Esophagus muscularis mucosa (tissue), 4 donors: Measurements from ENCODE around the gene SLC22A3. TPM values are rescaled to one million over a fixed set of nuclear protein-coding genes. Genes with fewer than 3 reads are reported as not detected.
A peak's percentile ranks its signal among the peaks of the same experiment; 100 is the strongest.

Source experiments
- DNase-seq: peaks from one replicate; pipeline ENCODE4 v3.0.0-alpha.2; 2017; ENCODE audit errors: extremely low spot score
- H3K27ac ChIP-seq, 4 donors: fragments of 200-600 bp; sonication (generic); replicated peaks in 1 of 4; 1 replicate in 3 of 4; 2 replicates in 1 of 4; pipeline ENCODE4 v1.5.1; 2016 to 2019; ENCODE audit warnings: mild to moderate bottlenecking in 1 of 4
- H3K27me3 ChIP-seq, 4 donors: fragments of 200-600 bp; sonication (generic); one replicate each; pipeline versions ENCODE4 v1.5.1 to v1.6.0; 2016 to 2019
- H3K36me3 ChIP-seq, 4 donors: fragments of 200-600 bp; sonication (generic); one replicate each; pipeline ENCODE4 v1.5.1; 2016 to 2019
- H3K4me1 ChIP-seq, 4 donors: fragments of 200-600 bp; sonication (generic); one replicate each; pipeline ENCODE4 v1.5.1; 2016 to 2019
- H3K4me3 ChIP-seq, 4 donors: fragments of 200-600 bp; sonication (generic); 1 replicate in 2 of 4; 2 replicates in 2 of 4; pipeline ENCODE4 v1.5.1; 2016 to 2019; ENCODE audit warnings: mild to moderate bottlenecking in 4 of 4, moderate library complexity in 1 of 4
- H3K9me3 ChIP-seq, 4 donors: fragments of 200-600 bp; sonication (generic); 1 replicate in 3 of 4; 2 replicates in 1 of 4; pipeline ENCODE4 v1.5.1; 2016 to 2019
- EP300 ChIP-seq: sonication (generic); formaldehyde crosslinking; IDR thresholded peaks from one replicate; pipeline ENCODE4 v1.6.1; 2017; ENCODE audit warnings: antibody characterized with exemption
- POLR2A ChIP-seq: fragments of 450-650 bp; IDR thresholded peaks from one replicate; pipeline ENCODE4 v1.6.1; 2017; ENCODE audit warnings: antibody characterized with exemption, moderate library complexity, mild to moderate bottlenecking, low read depth
- POLR2AphosphoS5 ChIP-seq, 2 donors: sonication (generic); formaldehyde crosslinking; IDR thresholded peaks; one replicate each; pipeline ENCODE4 v1.6.1; 2017; ENCODE audit warnings: antibody characterized with exemption in 2 of 2
- WGBS: methylation state at CpG from one replicate; pipeline ENCODE4 v1.1.5; 2018; 5-methylcytosine and 5-hydroxymethylcytosine counted together
- intact Hi-C: fragments of 100-400 bp; cut with DNase I; formaldehyde crosslinking; loops from one replicate; pipeline ENCODE4 v1.15.1; 2023
- total RNA-seq, 4 donors: library from RNA; depleted of rRNA; stranded (reverse); fragments of >200 nt; gene quantifications; one replicate each; pipeline versions ENCODE4 v1.1.0 to v1.2.1, GENCODE V29; 2016
- TF ChIP-seq, protein P1 (sequence below), 3 experiments: fragments of 200-600 bp in 2 of 3; fragments of 450-650 bp in 1 of 3; sonication (generic) in 2 of 3; IDR thresholded peaks; one replicate each; pipeline ENCODE4 v1.5.1; 2017 to 2019; ENCODE audit warnings: antibody characterized with exemption in 3 of 3, mild to moderate bottlenecking in 2 of 3, moderate library complexity in 1 of 3

Gene SLC22A3
- total RNA-seq, 4 donors from 2014 or later = 16.8 to 20.4 (median 18.9) TPM

GRCh38 chr6:160420969-160421556, 72.9 kb downstream of the SLC22A3 start:
- Histone ChIP-seq H3K27ac (peak overlapping the region; percentile 76 to 83 (median 82)), H3K9me3 (no peaks in the 10 kb centered on the region), H3K4me3 (peak overlapping the region in 2 of 4 donors; percentile 15 to 16), H3K4me1 (peaks cover 0 to 36% (median 32%) of the 10 kb centered on the region in 4 donors), H3K36me3 (no peaks in the 10 kb centered on the region), H3K27me3 (no peaks in the 10 kb centered on the region)
- intact Hi-C loops = no loop called here
- WGBS = 50% methylated on average over 7 of the region's 7 CpGs
- DNase-seq = peak; percentile 88
- TF ChIP-seq, protein P1, sequence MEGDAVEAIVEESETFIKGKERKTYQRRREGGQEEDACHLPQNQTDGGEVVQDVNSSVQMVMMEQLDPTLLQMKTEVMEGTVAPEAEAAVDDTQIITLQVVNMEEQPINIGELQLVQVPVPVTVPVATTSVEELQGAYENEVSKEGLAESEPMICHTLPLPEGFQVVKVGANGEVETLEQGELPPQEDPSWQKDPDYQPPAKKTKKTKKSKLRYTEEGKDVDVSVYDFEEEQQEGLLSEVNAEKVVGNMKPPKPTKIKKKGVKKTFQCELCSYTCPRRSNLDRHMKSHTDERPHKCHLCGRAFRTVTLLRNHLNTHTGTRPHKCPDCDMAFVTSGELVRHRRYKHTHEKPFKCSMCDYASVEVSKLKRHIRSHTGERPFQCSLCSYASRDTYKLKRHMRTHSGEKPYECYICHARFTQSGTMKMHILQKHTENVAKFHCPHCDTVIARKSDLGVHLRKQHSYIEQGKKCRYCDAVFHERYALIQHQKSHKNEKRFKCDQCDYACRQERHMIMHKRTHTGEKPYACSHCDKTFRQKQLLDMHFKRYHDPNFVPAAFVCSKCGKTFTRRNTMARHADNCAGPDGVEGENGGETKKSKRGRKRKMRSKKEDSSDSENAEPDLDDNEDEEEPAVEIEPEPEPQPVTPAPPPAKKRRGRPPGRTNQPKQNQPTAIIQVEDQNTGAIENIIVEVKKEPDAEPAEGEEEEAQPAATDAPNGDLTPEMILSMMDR (IDR thresholded peaks at IDR 0.05) = no peak
- TF ChIP-seq POLR2AphosphoS5 (IDR thresholded peaks at IDR 0.05) = peak in 1 of 2 donors; percentile 41

DNA sequence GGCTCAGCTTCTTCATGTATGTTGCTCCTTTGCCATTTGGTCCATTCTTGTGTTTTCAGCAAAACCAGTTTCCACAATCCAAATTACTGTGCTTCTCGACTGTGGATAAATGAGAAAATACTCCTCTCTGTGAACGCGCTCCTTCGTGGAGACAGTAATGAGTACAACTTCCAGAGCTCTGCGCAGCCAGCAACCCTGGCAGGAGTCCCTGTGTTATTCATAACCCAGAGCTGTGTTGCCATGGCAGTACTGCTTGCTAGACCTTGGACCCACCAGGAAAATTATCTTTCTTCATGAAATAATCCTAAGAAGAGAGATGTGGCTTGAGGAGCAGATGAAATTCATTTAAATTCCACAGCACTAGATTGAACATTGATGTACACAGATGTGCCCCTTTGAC, 73.7 kb downstream of the SLC22A3 start:
- H3K9me3 ChIP-seq = no peaks in the 10 kb centered on the region
- H3K27ac ChIP-seq = peak overlapping the region; percentile 76 to 83 (median 82)
- H3K36me3 ChIP-seq = no peaks in the 10 kb centered on the region
- no peaks in the 10 kb centered on the region for H3K27me3 ChIP-seq
- WGBS = 28% methylated on average over 5 of the region's 5 CpGs
- peak; percentile 83 for DNase-seq
- intact Hi-C loops = no loop called here
- peak; percentile 31 to 47 for TF ChIP-seq POLR2AphosphoS5 (IDR thresholded peaks at IDR 0.05)
- TF ChIP-seq, protein P1 (IDR thresholded peaks at IDR 0.05) = no peak
- no peak for TF ChIP-seq EP300
- H3K4me1 ChIP-seq = peaks cover under 1 to 37% (median 34%) of the 10 kb centered on the region in 4 donors
- peak overlapping the region in 3 of 4 donors; percentile 3 to 16 (median 15) for H3K4me3 ChIP-seq

DNA sequence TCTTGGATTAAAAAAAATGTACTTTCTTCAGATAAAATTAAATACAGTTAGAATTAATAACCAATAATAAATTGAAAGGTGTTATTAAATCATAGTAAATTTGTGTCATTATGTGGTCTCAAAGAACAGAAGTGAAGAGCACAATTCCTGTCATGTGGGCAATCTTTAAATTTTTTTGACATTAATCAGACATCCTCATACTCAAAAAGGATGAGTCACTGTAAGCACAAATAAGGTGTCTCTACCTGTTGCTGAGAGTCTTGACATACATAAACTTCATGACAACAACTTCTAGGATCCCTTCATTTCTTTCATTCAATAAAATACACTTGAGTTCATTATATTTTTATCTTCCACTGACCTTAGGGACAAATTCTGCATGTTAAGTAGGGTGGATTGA, 76.1 kb downstream of the SLC22A3 start:
- Histone ChIP-seq H3K27me3 (no peaks in the 10 kb centered on the region), H3K9me3 (no peaks in the 10 kb centered on the region), H3K4me3 (no peak overlapping the region), H3K27ac (peak overlapping the region in 3 of 4 donors; percentile 5 to 53 (median 14)), H3K36me3 (no peaks in the 10 kb centered on the region), H3K4me1 (peaks cover 24 to 59% (median 53%) of the 10 kb centered on the region in 4 donors)
- intact Hi-C loops = no loop called here
- no peak for DNase-seq
- TF ChIP-seq POLR2A (no peak), POLR2AphosphoS5 (IDR thresholded peaks at IDR 0.05) (no peak), EP300 (no peak)
- TF ChIP-seq, protein P1 (IDR thresholded peaks at IDR 0.05) = no peak

GRCh38 chr6:160426136-160426535, 78.0 kb downstream of the SLC22A3 start:
- 90% methylated on average over 3 of the region's 3 CpGs for WGBS
- Histone ChIP-seq H3K4me1 (peaks cover 31 to 69% (median 59%) of the 10 kb centered on the region in 4 donors), H3K4me3 (no peak overlapping the region), H3K27me3 (no peaks in the 10 kb centered on the region), H3K9me3 (no peaks in the 10 kb centered on the region), H3K36me3 (no peaks in the 10 kb centered on the region), H3K27ac (peak overlapping the region in 1 of 4 donors; percentile 74)
- intact Hi-C loops = no loop called here
- no peak for DNase-seq
- TF ChIP-seq, protein P1 (IDR thresholded peaks at IDR 0.05) = no peak
- TF ChIP-seq POLR2A = no peak
